Osteocyte (in vitro differentiated cells): ENCODE measurements around the gene EFHC2. TPM values are rescaled to one million over a fixed set of nuclear protein-coding genes. Genes with fewer than 3 reads are reported as not detected.

Source experiments
- DNase-seq: peaks from one replicate; pipeline ENCODE4 v3.0.0; 2021; ENCODE audit warnings: mixed read lengths; ENCODE audit not compliant: unreplicated experiment; ENCODE audit errors: extremely low spot score
- H3K27ac Mint-ChIP-seq: one replicate; pipeline ENCODE4 v1.8.0; 2021; ENCODE audit warnings: mild to moderate bottlenecking, mixed read lengths; ENCODE audit not compliant: unreplicated experiment
- H3K27me3 Mint-ChIP-seq: one replicate; pipeline ENCODE4 v1.8.0; 2021; ENCODE audit warnings: mixed read lengths; ENCODE audit not compliant: unreplicated experiment
- H3K36me3 Mint-ChIP-seq: one replicate; pipeline ENCODE4 v1.8.0; 2021; ENCODE audit warnings: mixed read lengths; ENCODE audit not compliant: unreplicated experiment
- H3K4me1 Mint-ChIP-seq: one replicate; pipeline ENCODE4 v1.8.0; 2021; ENCODE audit warnings: mixed read lengths; ENCODE audit not compliant: unreplicated experiment
- H3K4me3 Mint-ChIP-seq: one replicate; pipeline ENCODE4 v1.8.0; 2021; ENCODE audit warnings: mild to moderate bottlenecking, moderate library complexity, mixed read lengths; ENCODE audit not compliant: unreplicated experiment
- H3K9me3 Mint-ChIP-seq: one replicate; pipeline ENCODE4 v1.8.0; 2021; ENCODE audit warnings: mixed read lengths; ENCODE audit not compliant: unreplicated experiment
- total RNA-seq: library from RNA; stranded (reverse); gene quantifications from 2 replicates; pipeline ENCODE4 v1.2.1, GENCODE V29; 2021
- TF ChIP-seq, protein P1 (sequence below): fragments of 200-600 bp; sonication (generic); IDR thresholded peaks from 2 replicates; pipeline ENCODE4 v1.5.0; 2021; ENCODE audit warnings: antibody characterized with exemption, mild to moderate bottlenecking, moderate library complexity

Gene EFHC2
- total RNA-seq, 1 donor from 2014 or later, result not detected

DNA sequence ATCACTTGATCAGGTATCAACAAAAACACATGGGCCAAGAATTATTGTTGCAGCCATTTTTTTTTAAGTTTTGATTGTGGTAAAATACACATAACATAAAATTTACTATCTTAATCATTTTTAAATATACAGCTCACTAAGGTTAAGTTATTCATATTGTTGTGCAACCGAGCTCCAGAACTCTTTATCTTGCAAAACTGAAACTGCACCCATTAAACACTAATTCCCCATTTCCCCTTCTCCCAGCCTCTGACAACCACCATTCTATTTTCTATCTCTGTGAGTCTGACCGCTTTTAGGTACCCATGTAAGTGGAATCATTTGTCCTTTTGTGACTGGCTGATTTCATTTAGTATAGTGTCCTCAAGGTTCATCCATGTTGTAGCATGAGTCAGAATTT is 244.1 kb downstream of the EFHC2 start:
- Mint-ChIP-seq H3K9me3 (peaks cover 23% of the 10 kb centered on the region), H3K4me3 (no peak overlapping the region), H3K36me3 (no peaks in the 10 kb centered on the region), H3K4me1 (no peaks in the 10 kb centered on the region), H3K27ac (no peak overlapping the region), H3K27me3 (no peaks in the 10 kb centered on the region)
- DNase-seq, result no peak
- TF ChIP-seq, protein P1, sequence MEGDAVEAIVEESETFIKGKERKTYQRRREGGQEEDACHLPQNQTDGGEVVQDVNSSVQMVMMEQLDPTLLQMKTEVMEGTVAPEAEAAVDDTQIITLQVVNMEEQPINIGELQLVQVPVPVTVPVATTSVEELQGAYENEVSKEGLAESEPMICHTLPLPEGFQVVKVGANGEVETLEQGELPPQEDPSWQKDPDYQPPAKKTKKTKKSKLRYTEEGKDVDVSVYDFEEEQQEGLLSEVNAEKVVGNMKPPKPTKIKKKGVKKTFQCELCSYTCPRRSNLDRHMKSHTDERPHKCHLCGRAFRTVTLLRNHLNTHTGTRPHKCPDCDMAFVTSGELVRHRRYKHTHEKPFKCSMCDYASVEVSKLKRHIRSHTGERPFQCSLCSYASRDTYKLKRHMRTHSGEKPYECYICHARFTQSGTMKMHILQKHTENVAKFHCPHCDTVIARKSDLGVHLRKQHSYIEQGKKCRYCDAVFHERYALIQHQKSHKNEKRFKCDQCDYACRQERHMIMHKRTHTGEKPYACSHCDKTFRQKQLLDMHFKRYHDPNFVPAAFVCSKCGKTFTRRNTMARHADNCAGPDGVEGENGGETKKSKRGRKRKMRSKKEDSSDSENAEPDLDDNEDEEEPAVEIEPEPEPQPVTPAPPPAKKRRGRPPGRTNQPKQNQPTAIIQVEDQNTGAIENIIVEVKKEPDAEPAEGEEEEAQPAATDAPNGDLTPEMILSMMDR, result no peak

Other genes with a start within 250 kb of the EFHC2 start
- gene FUNDC1, start 199.2 kb upstream of the EFHC2 start, total RNA-seq, result 11.0 and 16.2 TPM in 2 replicates